ENCODE results near the gene SMIM1. TPM values are rescaled to one million over a fixed set of nuclear protein-coding genes. Genes with fewer than 3 reads are reported as not detected.

SMIM1 gene
- total RNA-seq, 1 experiment from 2014 or later, result 7.1 TPM

- no peaks in the 10 kb centered on the region for H3K4me1 Mint-ChIP-seq (ENCODE audit: low read depth, unreplicated experiment)
- peaks cover 17% of the 10 kb centered on the region for H3K36me3 Mint-ChIP-seq (ENCODE audit: insufficient read depth, unreplicated experiment)
Measured at GRCh38 chr1:3822421-3822820, 49.9 kb downstream of the SMIM1 start.

GRCh38 chr1:3824650-3825049, 52.1 kb downstream of the SMIM1 start:
- Histone ChIP-seq H3K4me3 (ENCODE audit: low read depth, low read length) (no peak overlapping the region), H3K36me3 (ENCODE audit: control insufficient read depth, insufficient read depth, low read length) (no peaks in the 10 kb centered on the region), H3K4me1 (no peaks in the 10 kb centered on the region), H3K9me3 (no peaks in the 10 kb centered on the region), H3K27me3 (replicated peaks; ENCODE audit: control insufficient read depth, insufficient read depth, low read length) (no peaks in the 10 kb centered on the region)
- CTCF ChIA-PET, result no interaction called here
- no peak overlapping the region for H3K27ac Mint-ChIP-seq (ENCODE audit: unreplicated experiment)
- H3K4me1 Mint-ChIP-seq (ENCODE audit: low read depth, unreplicated experiment), result no peaks in the 10 kb centered on the region
- intact Hi-C loops (cut with micrococcal nuclease; ENCODE audit: unreplicated experiment), result no loop called here
- TF ChIP-seq CTCF (IDR thresholded peaks at IDR 0.05; ENCODE audit: insufficient read depth in 1 of 2, low read depth in 1 of 2, low read length in 1 of 2, severe bottlenecking in 1 of 2, unreplicated experiment in 1 of 2), result no peak
- H3K36me3 Mint-ChIP-seq (ENCODE audit: insufficient read depth, unreplicated experiment), result peaks cover 12% of the 10 kb centered on the region
- no peak overlapping the region for H3K4me3 Mint-ChIP-seq (ENCODE audit: unreplicated experiment)
- H3K9me3 Mint-ChIP-seq (ENCODE audit: unreplicated experiment), result no peaks in the 10 kb centered on the region
- POLR2A ChIA-PET, result no interaction called here
- no peak for DNase-seq
- H3K27me3 Mint-ChIP-seq (ENCODE audit: insufficient read depth, unreplicated experiment), result no peaks in the 10 kb centered on the region
- BruUV-seq (replicated peaks), result no TSS peak

More at GRCh38 chr1:3822421-3822820, 49.9 kb downstream of the SMIM1 start:
- Histone ChIP-seq H3K36me3 (ENCODE audit: control insufficient read depth, insufficient read depth, low read length) (no peaks in the 10 kb centered on the region), H3K9me3 (no peaks in the 10 kb centered on the region), H3K4me3 (ENCODE audit: low read depth, low read length) (no peak overlapping the region), H3K4me1 (no peaks in the 10 kb centered on the region), H3K27me3 (replicated peaks; ENCODE audit: control insufficient read depth, insufficient read depth, low read length) (no peaks in the 10 kb centered on the region)
- intact Hi-C loops (cut with micrococcal nuclease; ENCODE audit: unreplicated experiment), result no loop called here
- H3K27me3 Mint-ChIP-seq (ENCODE audit: insufficient read depth, unreplicated experiment), result no peaks in the 10 kb centered on the region
- ChIA-PET CTCF (no interaction called here), POLR2A (no interaction called here)
- DNase-seq, result no peak
- BruUV-seq (replicated peaks), result no TSS peak
- H3K9me3 Mint-ChIP-seq (ENCODE audit: unreplicated experiment), result no peaks in the 10 kb centered on the region
- no peak overlapping the region for H3K4me3 Mint-ChIP-seq (ENCODE audit: unreplicated experiment)
- no peak for TF ChIP-seq CTCF (IDR thresholded peaks at IDR 0.05; ENCODE audit: insufficient read depth in 1 of 2, low read depth in 1 of 2, low read length in 1 of 2, severe bottlenecking in 1 of 2, unreplicated experiment in 1 of 2)
- no peak overlapping the region for H3K27ac Mint-ChIP-seq (ENCODE audit: unreplicated experiment)

GRCh38 chr1:3825356-3825755, 52.8 kb downstream of the SMIM1 start:
- no peak overlapping the region for H3K4me3 ChIP-seq (ENCODE audit: low read depth, low read length)
- no peaks in the 10 kb centered on the region for H3K4me1 Mint-ChIP-seq (ENCODE audit: low read depth, unreplicated experiment)
- BruUV-seq (replicated peaks), result no TSS peak
- H3K36me3 ChIP-seq (ENCODE audit: control insufficient read depth, insufficient read depth, low read length), result no peaks in the 10 kb centered on the region
- DNase-seq, result no peak
- no peaks in the 10 kb centered on the region for H3K27me3 Mint-ChIP-seq (ENCODE audit: insufficient read depth, unreplicated experiment)
- H3K4me3 Mint-ChIP-seq (ENCODE audit: unreplicated experiment), result no peak overlapping the region
- TF ChIP-seq CTCF (IDR thresholded peaks at IDR 0.05; ENCODE audit: insufficient read depth in 1 of 2, low read depth in 1 of 2, low read length in 1 of 2, severe bottlenecking in 1 of 2, unreplicated experiment in 1 of 2), result no peak
- ChIA-PET CTCF (no interaction called here), POLR2A (no interaction called here)
- H3K27ac Mint-ChIP-seq (ENCODE audit: unreplicated experiment), result no peak overlapping the region
- H3K27me3 ChIP-seq (replicated peaks; ENCODE audit: control insufficient read depth, insufficient read depth, low read length), result no peaks in the 10 kb centered on the region
- no peaks in the 10 kb centered on the region for H3K4me1 ChIP-seq
- no peaks in the 10 kb centered on the region for H3K9me3 Mint-ChIP-seq (ENCODE audit: unreplicated experiment)
- intact Hi-C loops (cut with micrococcal nuclease; ENCODE audit: unreplicated experiment), result no loop called here
- H3K36me3 Mint-ChIP-seq (ENCODE audit: insufficient read depth, unreplicated experiment), result peaks cover 11% of the 10 kb centered on the region
- no peaks in the 10 kb centered on the region for H3K9me3 ChIP-seq

Other genes starting within 250 kb of the SMIM1 start
- 12.1 and 13.3 TPM in 2 replicates for gene MEGF6, start 161.2 kb upstream of the SMIM1 start, total RNA-seq (2022)
- gene TPRG1L, start 147.7 kb upstream of the SMIM1 start, total RNA-seq (2022), result 39.0 and 43.9 TPM in 2 replicates
- gene WRAP73, start 122.6 kb upstream of the SMIM1 start, total RNA-seq (2022), result 25.1 and 31.6 TPM in 2 replicates
- gene TP73, start 120.2 kb upstream of the SMIM1 start, total RNA-seq (2022), result 11.7 and 11.9 TPM in 2 replicates
- not detected in 2 replicates for gene CCDC27, start 20.3 kb upstream of the SMIM1 start, total RNA-seq (2022)
- 44.3 and 48.5 TPM in 2 replicates for gene LRRC47, start 23.7 kb downstream of the SMIM1 start, total RNA-seq (2022)
- gene CEP104, start 84.5 kb downstream of the SMIM1 start, total RNA-seq (2022), result 35.6 and 36.0 TPM in 2 replicates
- 7.1 and 7.7 TPM in 2 replicates for gene DFFB, start 84.7 kb downstream of the SMIM1 start, total RNA-seq (2022)
- gene C1orf174, start 127.5 kb downstream of the SMIM1 start, total RNA-seq (2022), result 19.0 and 19.2 TPM in 2 replicates